Stimulated activated CD8-positive, alpha-beta memory T cell treated with anti-CD3 and anti-CD28 coated beads, Interleukin-7, amount 100 ng/mL, for 1 hour (primary cell): ENCODE data around the gene SLC44A4.
"Not testable (repeated sequence)": the region's sequence is repeated elsewhere in the genome, so short reads cannot be mapped to it uniquely, and the experiment has no call there.

Source experiments
- DNase-seq, 2 donors: peaks; one replicate each; pipeline ENCODE4 v3.0.0-alpha.2; 2020; ENCODE audit warnings: low read depth in 2 of 2

SLC44A4 gene

DNA sequence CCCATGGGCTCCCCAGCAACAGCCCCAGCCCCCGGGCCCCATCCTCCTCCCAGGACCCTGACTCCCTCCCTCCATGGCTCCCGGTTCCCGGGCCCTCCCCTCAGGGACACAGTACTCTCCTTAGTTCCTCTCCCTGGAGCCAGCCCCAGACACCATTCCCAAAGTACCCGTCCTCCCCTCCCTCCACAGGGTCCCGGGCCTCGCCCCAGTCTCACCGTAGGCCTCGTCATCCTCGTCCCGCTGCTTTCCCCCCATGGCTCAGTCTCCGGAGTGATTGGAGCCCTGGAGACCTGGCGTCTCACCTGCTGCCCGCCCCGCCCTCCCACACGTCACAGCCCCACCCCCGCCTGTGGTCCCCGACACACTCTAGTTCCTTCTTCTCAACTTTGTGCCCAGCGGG lies at the start of gene SLC44A4:
TSS of gene SLC44A4 (minus strand) at position 272 of the 400 bp plus-strand sequence. CDS start at position 255, 17 bp downstream.
- DNase-seq = no peak

DNA sequence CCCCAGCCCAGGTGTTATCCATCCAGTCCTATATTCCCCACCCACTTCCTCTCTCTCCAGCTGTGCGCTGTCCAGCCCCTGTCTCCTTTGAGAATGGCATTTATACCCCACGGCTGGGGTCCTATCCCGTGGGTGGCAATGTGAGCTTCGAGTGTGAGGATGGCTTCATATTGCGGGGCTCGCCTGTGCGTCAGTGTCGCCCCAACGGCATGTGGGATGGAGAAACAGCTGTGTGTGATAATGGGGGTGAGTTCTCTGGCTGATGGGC lies 49.8 kb upstream of the SLC44A4 start:
- DNase-seq = no peak

DNA sequence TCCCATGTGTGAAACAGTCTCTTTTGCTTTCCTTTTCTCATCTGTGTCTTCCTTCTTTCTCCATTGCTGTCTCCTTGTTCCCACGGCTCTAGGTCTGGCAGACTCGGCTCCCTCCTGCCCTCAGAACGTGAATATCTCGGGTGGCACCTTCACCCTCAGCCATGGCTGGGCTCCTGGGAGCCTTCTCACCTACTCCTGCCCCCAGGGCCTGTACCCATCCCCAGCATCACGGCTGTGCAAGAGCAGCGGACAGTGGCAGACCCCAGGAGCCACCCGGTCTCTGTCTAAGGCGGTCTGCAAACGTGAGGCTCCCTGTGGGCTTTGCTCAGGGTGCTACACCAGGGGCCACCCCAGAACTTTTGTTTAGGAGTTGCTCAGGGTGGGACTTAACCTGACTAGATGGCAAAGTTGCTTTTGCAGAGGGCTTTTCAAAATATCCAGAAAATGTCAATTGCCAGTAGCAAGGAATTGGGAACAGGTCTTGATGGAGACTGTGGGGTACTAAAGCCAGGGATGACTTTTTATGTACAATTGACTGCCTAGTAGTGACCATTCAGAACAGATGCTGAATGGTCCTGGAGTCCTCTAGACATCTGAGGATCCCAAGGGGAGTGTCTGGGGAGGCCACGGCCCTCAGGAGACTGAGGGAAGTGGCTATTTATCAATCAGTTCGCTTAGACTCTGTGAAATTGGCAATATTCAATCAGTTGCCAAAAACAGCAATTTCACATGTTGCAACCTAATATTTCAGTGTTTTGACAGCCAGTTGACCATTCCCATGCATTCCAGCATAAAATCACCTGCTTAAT lies 49.3 kb upstream of the SLC44A4 start:
- no peak for DNase-seq

DNA sequence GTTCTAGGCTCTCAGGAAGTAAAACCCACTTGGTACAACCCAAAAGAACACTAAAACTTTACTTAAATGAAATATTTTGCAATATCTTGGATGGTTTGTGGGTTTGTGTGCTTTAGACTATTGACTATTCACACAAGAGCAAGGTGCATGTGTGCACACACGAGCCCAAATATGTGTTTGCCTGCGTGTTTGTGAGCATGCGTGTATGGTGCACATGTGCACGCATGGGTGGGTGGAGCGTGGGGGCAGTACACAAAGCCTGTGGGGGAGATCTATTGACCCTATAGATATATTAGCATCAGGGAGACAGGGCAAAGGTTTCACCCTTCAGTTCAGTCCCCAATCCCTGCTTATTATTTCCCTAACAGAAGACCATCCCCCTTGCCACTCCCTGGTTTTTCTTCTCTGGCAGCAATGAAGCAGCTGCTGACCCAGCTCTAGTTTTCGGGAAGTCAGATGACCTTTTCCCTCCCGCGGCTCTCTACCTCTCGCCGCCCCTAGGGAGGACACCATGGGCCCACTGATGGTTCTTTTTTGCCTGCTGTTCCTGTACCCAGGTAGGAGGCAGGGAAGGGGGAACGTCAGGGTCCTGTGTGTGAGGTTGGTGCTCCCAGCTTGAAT lies 48.6 kb upstream of the SLC44A4 start, which contains the start of gene C2:
TSS of gene C2 (plus strand) at position 476 of the 621 bp plus-strand sequence. CDS start at position 512, 36 bp downstream.
- DNase-seq = no peak

DNA sequence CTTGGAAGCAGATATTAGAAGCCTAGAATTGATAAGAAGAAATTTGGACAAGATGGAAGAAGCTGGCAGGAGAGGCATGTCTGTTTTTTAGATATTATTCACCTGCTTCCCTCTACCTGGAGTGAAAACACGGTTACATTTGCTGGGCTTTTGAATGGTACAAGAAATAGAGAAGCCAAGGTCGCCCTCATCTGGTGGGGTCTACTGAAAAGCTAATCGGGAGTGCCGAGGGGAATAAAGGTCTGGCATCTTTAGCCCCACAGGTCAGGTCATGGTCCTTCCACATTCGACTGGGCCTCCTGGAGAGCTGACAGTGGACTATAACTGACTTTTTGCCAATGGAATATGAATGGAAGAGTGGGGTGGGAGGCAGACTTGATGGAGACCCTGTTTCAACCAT lies 44.1 kb upstream of the SLC44A4 start:
- no peak for DNase-seq

DNA sequence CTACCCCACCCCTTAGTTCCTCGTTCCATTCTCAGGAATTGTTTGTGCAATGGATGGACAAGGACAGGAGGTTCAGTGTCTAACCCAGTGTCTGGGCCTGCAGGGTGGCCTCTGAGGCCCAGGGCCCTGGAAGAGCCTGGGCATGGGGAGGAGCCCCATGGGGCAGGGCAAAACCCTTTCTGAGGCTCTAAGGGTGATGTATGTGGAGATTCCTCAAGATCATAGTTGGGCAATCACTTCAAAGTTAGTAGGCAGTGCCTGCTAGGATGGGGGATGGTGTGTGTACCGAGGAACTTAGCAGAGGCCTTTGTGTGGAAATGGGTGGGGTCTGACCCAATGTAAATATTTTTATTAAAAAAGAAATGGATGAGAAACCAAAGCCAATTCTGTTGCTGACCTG lies 42.0 kb upstream of the SLC44A4 start:
- DNase-seq = no peak

DNA sequence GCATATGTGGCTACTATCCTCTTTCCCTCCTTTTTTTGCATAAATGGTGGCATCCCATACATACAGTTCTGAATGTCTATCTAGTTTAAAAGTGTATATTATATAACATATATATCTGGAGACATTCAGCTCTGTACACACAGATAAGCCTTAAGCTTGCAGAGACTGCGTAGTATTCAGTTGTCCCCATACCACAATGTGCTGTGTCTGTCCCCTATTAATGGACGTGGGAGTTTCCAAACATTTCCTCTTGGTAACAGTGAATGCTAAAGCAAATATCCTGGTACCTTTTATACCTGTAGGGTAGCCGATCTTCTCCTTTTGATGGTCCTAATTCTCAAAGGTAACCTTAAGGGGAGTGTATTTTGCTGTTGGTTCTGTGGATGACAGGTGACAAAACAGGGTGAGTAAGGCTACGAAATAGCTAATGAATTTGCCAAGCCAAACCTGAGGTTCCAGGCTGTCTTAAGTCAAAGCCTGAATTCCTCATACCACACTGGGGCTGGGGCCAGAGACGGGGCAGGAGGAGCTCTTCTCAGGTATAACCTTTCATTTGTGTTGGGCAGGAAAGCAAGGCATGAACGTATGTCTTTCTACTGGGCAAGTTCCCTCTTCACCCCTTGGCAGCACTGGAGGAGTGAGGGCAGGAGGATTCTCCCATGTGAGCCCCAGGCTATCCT lies 41.0 kb upstream of the SLC44A4 start:
- no peak for DNase-seq

DNA sequence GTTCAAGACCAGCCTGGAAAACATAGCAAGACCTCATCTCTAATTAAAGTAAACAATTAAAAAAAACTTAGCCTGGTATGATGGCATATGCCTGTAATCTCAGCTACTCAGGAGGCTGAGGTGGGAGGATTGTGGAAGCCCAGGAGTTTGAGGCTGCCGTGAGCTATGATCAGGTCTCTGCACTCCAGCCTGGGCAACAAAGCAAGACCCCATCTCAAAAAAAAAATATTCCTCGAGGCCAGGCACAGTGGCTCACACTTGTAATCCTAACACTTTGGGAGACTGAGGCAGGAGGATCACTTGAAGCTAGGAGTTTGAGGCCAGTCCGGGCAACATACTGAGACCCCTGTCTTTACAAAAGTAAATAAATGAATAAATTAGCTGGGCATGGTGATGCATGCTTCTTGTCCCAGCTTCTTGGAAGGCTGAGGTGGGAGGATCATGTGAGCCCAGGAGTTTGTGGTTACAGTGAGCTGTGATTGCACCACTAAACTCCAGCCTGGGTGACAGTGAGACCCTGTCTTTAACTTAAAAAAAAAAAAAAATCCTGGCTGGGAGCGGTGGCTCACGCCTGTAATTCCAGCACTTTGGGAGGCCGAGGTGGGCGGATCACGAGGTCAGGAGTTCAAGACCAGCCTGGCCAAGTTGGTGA lies 39.4 kb upstream of the SLC44A4 start:
- DNase-seq = no peak

DNA sequence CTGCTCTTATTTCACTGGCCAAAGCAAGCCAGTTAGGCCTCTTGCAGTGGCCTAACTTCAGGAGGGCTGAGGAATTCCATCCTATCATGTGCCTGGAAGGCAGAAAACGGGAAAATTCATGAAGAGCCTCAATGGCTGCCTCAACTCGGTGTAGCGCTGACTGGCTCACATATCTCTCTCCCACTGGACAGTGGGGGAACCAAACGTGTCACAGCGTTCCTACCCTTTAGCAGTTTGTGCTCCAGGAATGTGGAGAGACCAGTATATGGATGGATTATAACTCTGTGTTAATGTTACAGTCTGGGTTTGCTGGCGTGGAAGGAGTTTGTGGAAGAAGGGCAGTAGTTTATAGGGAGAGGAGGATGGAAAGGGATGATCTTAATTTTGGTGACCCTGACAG lies 37.0 kb upstream of the SLC44A4 start:
- no peak for DNase-seq

DNA sequence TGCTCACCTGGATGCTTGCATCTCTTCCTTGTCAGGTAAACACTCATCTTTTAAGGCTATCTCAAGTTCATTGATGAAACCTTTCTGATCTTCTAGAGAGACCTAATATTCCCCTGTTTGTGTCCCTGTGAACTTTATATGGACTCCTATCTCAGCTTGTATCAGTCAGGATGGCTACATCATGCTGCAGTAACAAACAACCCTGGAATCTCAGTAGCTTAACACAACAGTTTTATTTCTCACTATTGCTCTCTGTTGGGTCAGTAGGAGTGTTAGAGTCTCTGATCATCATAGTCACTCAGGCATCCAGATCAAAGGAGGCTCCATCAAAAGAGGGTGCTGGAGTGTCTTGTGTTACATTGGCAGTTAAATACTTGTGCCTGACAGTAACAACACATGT lies 36.6 kb upstream of the SLC44A4 start:
- no peak for DNase-seq

DNA sequence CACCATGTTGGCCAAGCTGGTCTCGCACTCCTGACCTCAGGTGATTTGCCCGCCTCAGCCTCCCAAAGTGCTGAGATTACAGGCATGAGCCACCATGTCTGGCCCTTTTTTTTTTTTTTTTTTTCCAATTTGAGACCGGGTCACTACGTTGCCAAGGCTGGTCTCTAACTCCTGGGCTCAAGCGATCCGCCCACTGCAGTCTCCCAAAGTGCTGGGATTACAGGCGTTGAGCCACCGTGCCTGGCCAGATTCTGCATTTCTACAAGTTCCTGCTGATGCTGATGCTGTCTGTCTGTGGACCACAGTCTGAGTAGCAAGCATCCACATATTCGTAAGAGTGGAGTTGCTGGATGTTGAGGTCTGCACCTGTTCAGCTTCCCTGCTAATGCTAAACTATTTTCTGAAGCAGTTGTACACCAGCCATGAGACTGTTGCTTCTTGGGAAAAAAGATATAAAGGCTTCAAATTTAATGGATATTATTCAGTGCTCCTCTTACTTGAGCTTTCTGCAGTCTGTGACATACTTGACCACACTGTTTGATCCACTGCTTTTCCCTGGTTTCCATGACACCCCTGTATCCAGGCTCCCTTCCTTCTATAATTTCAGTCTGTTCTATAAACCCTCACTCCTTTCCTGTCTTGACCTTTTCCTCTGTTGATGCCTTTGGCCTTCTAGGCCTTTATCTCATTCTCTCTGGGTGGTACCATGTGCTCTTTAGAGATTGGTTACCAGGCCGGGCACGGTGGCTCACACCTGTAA lies 33.2 kb upstream of the SLC44A4 start:
- no peak for DNase-seq

DNA sequence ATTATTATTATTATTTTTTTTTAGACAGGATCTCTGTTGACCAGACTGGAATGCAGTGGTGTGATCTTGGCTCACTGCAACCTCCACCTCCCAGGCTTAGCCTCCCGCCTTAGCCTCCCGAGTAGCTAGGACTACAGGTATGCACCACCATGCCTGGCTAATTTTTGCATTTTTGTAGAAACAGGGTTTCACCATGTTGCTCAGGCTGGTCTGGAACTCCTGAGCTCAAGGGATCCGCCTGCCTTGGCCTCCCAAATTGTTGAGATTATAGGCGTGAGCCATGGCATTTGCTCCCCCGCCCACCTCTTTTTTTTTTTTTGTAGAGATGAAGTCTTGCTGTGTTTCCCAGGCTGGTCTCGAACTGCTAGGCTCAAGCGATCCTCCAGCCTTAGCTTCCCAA lies 30.5 kb upstream of the SLC44A4 start:
- DNase-seq = not testable (repeated sequence)

DNA sequence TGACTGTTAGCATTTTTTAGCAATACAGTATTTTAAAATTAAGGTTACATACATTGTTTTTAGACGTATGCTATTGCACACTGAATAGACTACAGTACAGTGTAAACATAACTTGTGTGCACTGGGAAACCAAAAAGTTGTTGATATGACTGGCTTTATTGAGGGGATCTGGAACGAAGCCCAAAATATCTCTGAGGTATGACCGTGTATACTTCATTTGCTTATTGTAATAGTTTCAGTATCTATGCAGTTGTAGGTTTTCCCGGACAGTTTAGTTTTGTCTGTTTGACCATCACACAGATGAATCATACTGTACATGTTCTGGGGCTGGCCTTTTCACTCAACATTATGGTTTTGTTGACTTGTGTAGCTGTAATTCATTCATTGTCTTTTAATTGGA lies 30.0 kb upstream of the SLC44A4 start:
- no peak for DNase-seq

DNA sequence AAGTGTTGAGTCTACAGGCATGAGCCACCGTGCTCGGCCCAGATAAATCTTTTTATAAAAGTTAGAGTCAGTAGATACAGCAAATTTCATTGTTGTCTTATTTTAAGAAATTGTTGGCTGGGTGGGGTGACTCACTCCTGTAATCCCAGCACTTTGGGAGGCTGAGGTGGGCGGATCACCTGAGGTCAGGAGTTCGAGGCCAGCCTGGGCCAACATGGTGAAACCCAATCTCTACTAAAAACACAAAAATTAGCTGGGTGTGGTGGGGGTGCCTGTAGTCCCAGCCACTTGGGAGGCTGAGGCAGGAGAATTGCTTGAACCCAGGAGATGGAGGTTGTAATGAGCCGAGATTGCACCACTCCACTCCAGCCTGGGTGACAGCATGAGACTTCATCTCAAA lies 29.5 kb upstream of the SLC44A4 start:
- DNase-seq = not testable (repeated sequence)

DNA sequence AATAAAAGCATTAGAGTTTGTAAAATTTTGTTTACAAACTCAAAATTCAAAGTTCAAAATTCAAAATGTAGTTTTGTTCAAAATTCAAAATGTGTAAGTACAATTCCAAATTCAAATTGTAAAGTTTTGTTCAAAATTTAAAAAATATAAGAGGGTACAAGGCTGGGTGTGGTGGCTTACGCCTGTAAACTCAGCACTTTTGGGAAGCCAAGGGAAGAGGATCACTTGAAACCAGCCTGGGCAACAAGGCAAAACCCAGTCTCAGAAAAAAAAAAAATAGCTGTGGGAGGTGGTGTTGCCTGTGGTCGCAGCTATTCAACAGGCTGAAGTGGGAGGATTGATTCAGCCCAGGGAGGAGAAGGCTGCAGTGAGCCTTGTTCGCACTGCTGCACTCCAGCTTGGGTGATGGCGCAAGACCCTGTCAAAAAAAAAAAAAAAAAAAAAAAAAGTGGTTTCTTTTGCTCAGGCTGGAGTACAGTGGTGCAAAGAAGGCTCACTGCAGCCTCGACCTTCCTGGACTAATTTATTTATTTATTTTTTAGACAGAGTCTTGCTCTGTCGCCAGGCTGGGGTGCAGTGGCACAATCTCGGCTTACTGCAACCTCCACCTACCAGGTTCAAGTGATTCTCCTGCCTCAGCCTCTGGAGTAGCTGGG lies 28.5 kb upstream of the SLC44A4 start:
- no peak for DNase-seq

DNA sequence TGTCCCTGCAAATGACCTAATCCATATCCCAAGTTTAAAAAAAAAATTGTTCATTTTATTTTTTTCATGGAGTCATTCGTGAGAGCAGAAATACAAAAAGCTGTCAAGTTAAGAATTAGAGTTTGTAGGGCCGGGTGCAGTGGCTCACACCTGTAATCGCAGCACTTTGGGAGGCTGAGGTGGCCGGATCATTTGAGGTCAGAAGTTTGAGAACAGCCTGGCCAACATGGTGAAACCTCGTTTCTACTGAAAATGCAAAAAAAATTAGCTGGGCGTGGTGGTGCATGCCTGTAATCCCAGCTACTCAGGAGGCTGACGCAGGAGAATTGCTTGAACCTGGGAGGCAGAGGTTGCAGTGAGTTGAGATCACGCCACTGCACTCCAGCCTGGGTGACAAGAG lies 27.9 kb upstream of the SLC44A4 start:
- DNase-seq = not testable (repeated sequence)

DNA sequence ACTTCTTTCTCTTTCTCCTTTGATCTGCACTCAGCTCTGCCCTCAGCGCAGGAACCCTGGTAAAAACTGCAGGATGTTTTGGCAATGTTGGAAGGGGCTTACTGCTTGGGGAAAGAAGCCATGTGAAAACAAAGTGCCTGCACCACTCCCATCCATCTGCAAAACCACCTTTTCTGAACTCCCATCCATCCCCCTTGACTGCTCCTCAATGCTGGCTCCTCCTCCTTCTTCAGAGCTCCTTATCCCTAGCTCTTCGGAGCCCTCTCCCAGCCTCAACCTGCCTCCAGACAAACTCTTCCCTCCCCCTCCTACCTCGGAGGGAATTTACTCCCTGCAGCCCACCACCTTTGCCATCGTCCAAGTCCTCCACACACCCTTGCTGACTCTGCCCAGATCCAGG lies 27.3 kb upstream of the SLC44A4 start:
- no peak for DNase-seq

DNA sequence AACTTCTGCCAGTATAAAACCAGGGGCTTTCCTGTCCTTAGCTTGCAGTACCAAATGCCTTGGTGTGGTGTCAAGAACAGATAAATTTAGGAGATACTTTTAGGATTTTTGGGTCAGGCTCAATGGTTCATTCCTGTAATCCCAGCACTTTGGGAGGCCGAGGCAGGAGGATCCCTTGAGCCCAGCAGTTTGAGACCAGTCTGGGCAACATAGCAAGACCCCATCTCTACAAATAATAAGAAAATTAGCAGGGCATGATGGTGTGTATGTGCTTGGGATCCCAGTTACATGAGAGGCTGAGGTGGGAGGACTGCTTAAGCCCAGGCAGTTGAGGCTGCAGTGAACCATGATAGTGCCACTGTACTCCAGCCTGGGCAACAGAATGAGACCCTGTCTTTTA lies 26.2 kb upstream of the SLC44A4 start:
- no peak for DNase-seq

DNA sequence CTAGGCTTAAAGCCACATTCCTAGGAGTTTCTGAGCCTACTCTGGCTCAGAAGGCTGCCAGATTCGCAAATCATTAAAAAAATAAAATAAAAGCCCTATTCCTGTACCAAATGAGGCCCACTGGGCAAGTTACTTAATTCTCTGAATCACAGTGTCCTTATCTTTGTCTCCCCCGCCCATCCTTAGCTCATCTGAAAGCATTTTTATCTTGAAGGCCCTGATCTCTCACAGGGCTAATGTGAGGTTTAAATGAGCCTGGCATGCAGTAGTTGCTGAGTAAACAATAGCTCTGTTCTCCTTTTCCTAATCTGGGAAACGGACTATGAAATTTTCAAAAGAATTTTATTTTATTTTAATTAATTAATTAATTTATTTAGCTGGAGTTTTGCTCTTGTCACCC lies 25.2 kb upstream of the SLC44A4 start:
- no peak for DNase-seq

DNA sequence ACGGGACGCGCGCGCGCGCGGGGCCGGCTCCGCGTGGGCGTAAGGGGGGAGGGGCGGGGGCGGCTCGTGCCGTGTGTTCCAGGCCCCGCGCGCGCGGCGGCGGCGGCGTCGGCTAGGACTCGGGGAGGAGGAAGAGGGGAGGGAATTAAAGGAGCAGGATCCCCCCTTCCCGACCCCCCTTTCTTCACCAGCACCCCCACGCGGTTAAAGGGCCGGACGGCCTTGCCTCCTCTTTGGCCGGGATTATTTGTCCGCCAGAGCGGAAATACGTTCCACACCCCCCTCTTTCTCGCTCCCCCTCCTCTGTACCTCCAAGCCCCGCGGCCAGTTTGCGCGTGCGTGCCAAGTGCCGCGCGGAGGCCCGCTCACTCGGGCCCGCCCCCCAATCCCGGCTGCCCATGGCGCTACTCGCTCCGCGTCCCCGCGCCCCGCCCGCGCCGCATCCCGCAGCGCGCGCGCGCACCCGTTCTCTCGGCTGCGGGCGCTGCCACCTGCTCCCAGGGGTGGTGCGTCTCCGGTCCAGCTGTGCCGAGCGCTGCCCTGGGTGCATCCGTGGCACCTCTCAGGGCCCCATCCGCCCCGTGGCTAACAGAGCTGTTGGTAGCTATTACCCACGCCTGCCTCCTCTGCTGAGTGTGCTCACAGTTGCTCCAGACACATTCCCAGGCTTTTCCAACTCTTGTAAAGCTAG lies 23.3 kb upstream of the SLC44A4 start, which contains the start of gene ZBTB12:
TSS of gene ZBTB12 (minus strand) at position 134 of the 691 bp plus-strand sequence. CDS start 781 bp downstream, outside the sequence.
- DNase-seq = peak; percentile 67
